GM19324 (cell line): ENCODE measurements around the gene SETD6.
"Not testable (repeated sequence)": the region's sequence is repeated elsewhere in the genome, so short reads cannot be mapped to it uniquely, and the experiment has no call there.

ENCODE experiments used
- ATAC-seq: cut with Tn5 transposase; IDR thresholded peaks from one replicate; pipeline ENCODE4 v1.9.1; 2021; ENCODE audit warnings: mild to moderate bottlenecking, moderate library complexity; ENCODE audit not compliant: unreplicated experiment, low FRiP score

Gene SETD6

GRCh38 chr16:58535100-58535499, 19.8 kb downstream of the SETD6 start:
- no peak for ATAC-seq

DNA sequence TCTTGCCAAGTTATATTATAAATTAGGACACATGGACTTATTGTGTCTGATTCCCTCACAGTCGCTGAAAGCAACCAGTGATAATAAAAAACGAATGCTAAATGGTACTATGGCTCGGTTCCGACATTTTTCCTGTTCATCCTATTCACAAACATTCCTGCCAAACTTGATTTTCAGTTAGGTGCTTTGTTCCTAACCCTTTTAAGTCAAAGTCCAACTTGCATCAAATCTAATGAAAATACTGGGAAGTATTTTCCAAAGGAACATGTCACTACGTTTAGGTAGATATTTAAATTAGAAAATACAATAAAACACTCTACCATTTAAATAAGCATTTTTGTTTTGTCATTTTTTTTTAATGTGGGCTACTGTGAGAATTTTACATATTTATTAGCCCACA, 21.0 kb downstream of the SETD6 start:
- no peak for ATAC-seq

GRCh38 chr16:58537124-58537906, 22.0 kb downstream of the SETD6 start:
- ATAC-seq, result no peak

GRCh38 chr16:58541711-58542110, 26.4 kb downstream of the SETD6 start:
- ATAC-seq, result no peak

DNA sequence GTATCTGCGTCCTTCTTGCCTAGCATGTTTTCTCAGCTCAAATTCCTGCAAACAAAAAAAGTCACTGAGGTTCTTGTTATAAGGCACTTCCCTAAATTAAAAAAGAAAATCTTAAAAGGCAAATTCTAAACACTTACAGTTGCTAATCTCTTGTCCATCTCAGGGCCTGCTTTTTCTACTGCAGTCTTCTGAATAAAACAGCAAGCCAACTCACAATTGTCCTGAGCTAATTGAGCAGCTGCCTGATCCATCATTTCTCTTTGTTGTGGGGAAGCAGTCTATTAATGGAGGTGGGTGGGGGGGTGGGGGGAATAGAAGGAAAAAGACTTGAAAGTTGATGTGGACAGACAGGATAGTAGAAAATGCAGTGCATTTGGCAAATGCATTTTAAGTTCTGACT, 27.0 kb downstream of the SETD6 start:
- ATAC-seq, result no peak

DNA sequence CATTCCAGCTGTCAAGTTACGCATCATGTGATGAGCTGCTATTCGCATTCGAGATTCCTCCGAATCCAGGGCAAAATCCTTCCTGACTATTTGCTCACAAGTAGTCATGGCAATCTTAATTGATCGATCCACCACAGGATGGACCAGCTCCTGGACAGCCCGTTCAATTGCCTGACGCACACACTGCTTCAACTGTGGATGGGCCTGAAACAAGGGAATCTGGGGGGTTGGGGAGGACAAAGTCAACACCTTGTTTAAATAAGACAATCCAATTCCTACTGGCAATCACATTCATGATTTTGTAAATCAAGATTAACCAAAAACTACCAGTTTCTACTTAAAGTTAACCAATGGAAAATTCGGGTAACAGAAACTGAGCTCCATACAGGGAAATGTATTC, 28.4 kb downstream of the SETD6 start:
- ATAC-seq, result no peak

DNA sequence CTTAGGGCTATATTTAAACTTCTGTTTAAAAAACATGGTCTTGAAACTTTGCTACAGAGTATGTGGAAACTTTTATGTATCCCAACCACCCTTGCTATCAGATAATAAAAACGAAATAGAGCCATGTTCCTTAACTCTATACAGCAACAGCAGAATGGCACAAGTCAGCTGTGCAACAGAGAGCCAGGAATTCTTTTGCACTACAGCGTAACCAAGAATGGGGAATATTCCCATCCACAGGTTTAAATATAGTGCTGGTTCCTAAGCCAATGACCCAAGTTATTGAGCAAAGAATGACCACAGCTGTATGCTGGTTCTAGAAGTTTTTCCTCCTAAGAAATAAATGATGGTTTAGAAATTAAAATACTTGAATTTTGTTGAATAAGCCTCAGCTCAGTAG, 33.1 kb downstream of the SETD6 start:
- ATAC-seq, result no peak

- no peak for ATAC-seq
Observed at GRCh38 chr16:58551496-58551895, 36.2 kb downstream of the SETD6 start.

DNA sequence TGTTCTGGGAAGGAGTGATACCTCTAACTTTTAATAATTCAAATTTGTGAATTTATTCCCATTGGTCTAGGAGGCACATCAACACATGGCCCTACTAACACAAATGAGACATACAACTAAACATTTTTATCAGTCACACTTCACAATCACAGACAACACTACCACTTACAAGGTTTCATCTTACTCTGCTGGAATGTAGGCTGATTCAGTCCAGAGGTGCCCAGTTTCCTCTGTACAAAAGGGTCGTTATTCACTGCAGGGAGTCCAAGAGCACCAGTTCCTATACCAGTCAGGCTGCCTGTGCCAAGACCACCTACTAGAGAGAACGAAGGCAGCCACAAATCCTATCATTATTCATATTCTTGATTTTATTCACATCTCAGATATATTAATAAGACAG, 41.4 kb downstream of the SETD6 start:
- no peak for ATAC-seq

GRCh38 chr16:58563235-58563634, 47.9 kb downstream of the SETD6 start:
- no peak for ATAC-seq

GRCh38 chr16:58563775-58564174, 48.5 kb downstream of the SETD6 start:
- no peak for ATAC-seq

- not testable (repeated sequence) for ATAC-seq
Observed at GRCh38 chr16:58565697-58566096, 50.4 kb downstream of the SETD6 start.
